Measurements from ENCODE around the gene TMX4.

Gene TMX4

GRCh38 chr20:7993703-7994102, 25.9 kb downstream of the TMX4 start:
- peaks cover 40 to 50% of the 10 kb centered on the region in 2 donors for H3K36me3 ChIP-seq (ENCODE audit: control insufficient read depth in 2 of 2, insufficient read depth in 2 of 2, low read length in 2 of 2)

GRCh38 chr20:7993238-7993637, 26.3 kb downstream of the TMX4 start:
- peaks cover 35 to 45% of the 10 kb centered on the region in 2 donors for H3K36me3 ChIP-seq (ENCODE audit: control insufficient read depth in 2 of 2, insufficient read depth in 2 of 2, low read length in 2 of 2)
- H3K9ac ChIP-seq (ENCODE audit: low read length in 2 of 2), result no peak overlapping the region
- no peaks in the 10 kb centered on the region for H3K27me3 ChIP-seq (ENCODE audit: control insufficient read depth in 1 of 2, insufficient read depth in 2 of 2, low read length in 2 of 2)
- no peaks in the 10 kb centered on the region for H3K9me3 ChIP-seq (ENCODE audit: control insufficient read depth in 2 of 2, low read length in 2 of 2)
- H3K4me3 ChIP-seq (ENCODE audit: low read length in 2 of 2), result no peak overlapping the region
- no peak overlapping the region for H3K27ac ChIP-seq (ENCODE audit: low read length)
- no peaks in the 10 kb centered on the region for H3K4me1 ChIP-seq (ENCODE audit: control insufficient read depth, insufficient read depth, low read length)

More at GRCh38 chr20:7993703-7994102, 25.9 kb downstream of the TMX4 start:
- Histone ChIP-seq H3K27me3 (ENCODE audit: control insufficient read depth in 1 of 2, insufficient read depth in 2 of 2, low read length in 2 of 2) (no peaks in the 10 kb centered on the region), H3K4me3 (ENCODE audit: low read length in 2 of 2) (no peak overlapping the region), H3K9ac (ENCODE audit: low read length in 2 of 2) (no peak overlapping the region), H3K4me1 (ENCODE audit: control insufficient read depth, insufficient read depth, low read length) (no peaks in the 10 kb centered on the region), H3K27ac (ENCODE audit: low read length) (no peak overlapping the region), H3K9me3 (ENCODE audit: control insufficient read depth in 2 of 2, low read length in 2 of 2) (no peaks in the 10 kb centered on the region)

GRCh38 chr20:7990385-7990784, 29.2 kb downstream of the TMX4 start:
- H3K36me3 ChIP-seq (ENCODE audit: control insufficient read depth in 2 of 2, insufficient read depth in 2 of 2, low read length in 2 of 2), result peaks cover 21 to 35% of the 10 kb centered on the region in 2 donors
- H3K4me3 ChIP-seq (ENCODE audit: low read length in 2 of 2), result no peak overlapping the region
- no peaks in the 10 kb centered on the region for H3K4me1 ChIP-seq (ENCODE audit: control insufficient read depth, insufficient read depth, low read length)
- no peaks in the 10 kb centered on the region for H3K9me3 ChIP-seq (ENCODE audit: control insufficient read depth in 2 of 2, low read length in 2 of 2)
- H3K27ac ChIP-seq (ENCODE audit: low read length), result no peak overlapping the region
- no peak overlapping the region for H3K9ac ChIP-seq (ENCODE audit: low read length in 2 of 2)
- no peaks in the 10 kb centered on the region for H3K27me3 ChIP-seq (ENCODE audit: control insufficient read depth in 1 of 2, insufficient read depth in 2 of 2, low read length in 2 of 2)

GRCh38 chr20:7989379-7989778, 30.2 kb downstream of the TMX4 start:
- Histone ChIP-seq H3K4me1 (ENCODE audit: control insufficient read depth, insufficient read depth, low read length) (no peaks in the 10 kb centered on the region), H3K36me3 (ENCODE audit: control insufficient read depth in 2 of 2, insufficient read depth in 2 of 2, low read length in 2 of 2) (peaks cover 17 to 30% of the 10 kb centered on the region in 2 donors), H3K4me3 (ENCODE audit: low read length in 2 of 2) (no peak overlapping the region), H3K9ac (ENCODE audit: low read length in 2 of 2) (no peak overlapping the region), H3K9me3 (ENCODE audit: control insufficient read depth in 2 of 2, low read length in 2 of 2) (no peaks in the 10 kb centered on the region), H3K27me3 (ENCODE audit: control insufficient read depth in 1 of 2, insufficient read depth in 2 of 2, low read length in 2 of 2) (no peaks in the 10 kb centered on the region), H3K27ac (ENCODE audit: low read length) (no peak overlapping the region)

GRCh38 chr20:7985916-7986315, 33.6 kb downstream of the TMX4 start:
- Histone ChIP-seq H3K9ac (ENCODE audit: low read length in 2 of 2) (no peak overlapping the region), H3K9me3 (ENCODE audit: control insufficient read depth in 2 of 2, low read length in 2 of 2) (no peaks in the 10 kb centered on the region), H3K27me3 (ENCODE audit: control insufficient read depth in 1 of 2, insufficient read depth in 2 of 2, low read length in 2 of 2) (no peaks in the 10 kb centered on the region), H3K4me1 (ENCODE audit: control insufficient read depth, insufficient read depth, low read length) (no peaks in the 10 kb centered on the region), H3K27ac (ENCODE audit: low read length) (no peak overlapping the region), H3K4me3 (ENCODE audit: low read length in 2 of 2) (no peak overlapping the region), H3K36me3 (ENCODE audit: control insufficient read depth in 2 of 2, insufficient read depth in 2 of 2, low read length in 2 of 2) (peaks cover 21 to 34% of the 10 kb centered on the region in 2 donors)

GRCh38 chr20:7984192-7984591, 35.4 kb downstream of the TMX4 start:
- no peak overlapping the region for H3K4me3 ChIP-seq (ENCODE audit: low read length in 2 of 2)
- no peaks in the 10 kb centered on the region for H3K9me3 ChIP-seq (ENCODE audit: control insufficient read depth in 2 of 2, low read length in 2 of 2)
- H3K9ac ChIP-seq (ENCODE audit: low read length in 2 of 2), result no peak overlapping the region
- no peaks in the 10 kb centered on the region for H3K27me3 ChIP-seq (ENCODE audit: control insufficient read depth in 1 of 2, insufficient read depth in 2 of 2, low read length in 2 of 2)
- peaks cover 27 to 34% of the 10 kb centered on the region in 2 donors for H3K36me3 ChIP-seq (ENCODE audit: control insufficient read depth in 2 of 2, insufficient read depth in 2 of 2, low read length in 2 of 2)
- no peak overlapping the region for H3K27ac ChIP-seq (ENCODE audit: low read length)
- no peaks in the 10 kb centered on the region for H3K4me1 ChIP-seq (ENCODE audit: control insufficient read depth, insufficient read depth, low read length)

- H3K9ac ChIP-seq (ENCODE audit: low read length in 2 of 2), result no peak overlapping the region
- H3K4me1 ChIP-seq (ENCODE audit: control insufficient read depth, insufficient read depth, low read length), result no peaks in the 10 kb centered on the region
- H3K27ac ChIP-seq (ENCODE audit: low read length), result no peak overlapping the region
- H3K36me3 ChIP-seq (ENCODE audit: control insufficient read depth in 2 of 2, insufficient read depth in 2 of 2, low read length in 2 of 2), result peaks cover 27% of the 10 kb centered on the region in 2 donors
- H3K27me3 ChIP-seq (ENCODE audit: control insufficient read depth in 1 of 2, insufficient read depth in 2 of 2, low read length in 2 of 2), result no peaks in the 10 kb centered on the region
- H3K9me3 ChIP-seq (ENCODE audit: control insufficient read depth in 2 of 2, low read length in 2 of 2), result no peaks in the 10 kb centered on the region
- H3K4me3 ChIP-seq (ENCODE audit: low read length in 2 of 2), result no peak overlapping the region
These were observed 38.2 kb downstream of the TMX4 start for GRCh38 chr20:7981374-7981773.

- H3K27me3 ChIP-seq (ENCODE audit: control insufficient read depth in 1 of 2, insufficient read depth in 2 of 2, low read length in 2 of 2), result no peaks in the 10 kb centered on the region
- H3K36me3 ChIP-seq (ENCODE audit: control insufficient read depth in 2 of 2, insufficient read depth in 2 of 2, low read length in 2 of 2), result peaks cover 22 to 25% of the 10 kb centered on the region in 2 donors
- H3K9ac ChIP-seq (ENCODE audit: low read length in 2 of 2), result no peak overlapping the region
- no peaks in the 10 kb centered on the region for H3K9me3 ChIP-seq (ENCODE audit: control insufficient read depth in 2 of 2, low read length in 2 of 2)
- no peak overlapping the region for H3K27ac ChIP-seq (ENCODE audit: low read length)
- H3K4me1 ChIP-seq (ENCODE audit: control insufficient read depth, insufficient read depth, low read length), result no peaks in the 10 kb centered on the region
- no peak overlapping the region for H3K4me3 ChIP-seq (ENCODE audit: low read length in 2 of 2)
These were observed 39.1 kb downstream of the TMX4 start for GRCh38 chr20:7980332-7981046.

- peaks cover 15 to 20% of the 10 kb centered on the region in 2 donors for H3K36me3 ChIP-seq (ENCODE audit: control insufficient read depth in 2 of 2, insufficient read depth in 2 of 2, low read length in 2 of 2)
These were observed 41.9 kb downstream of the TMX4 start for GRCh38 chr20:7977709-7978108.

GRCh38 chr20:7975851-7976414, 43.6 kb downstream of the TMX4 start:
- Histone ChIP-seq H3K9me3 (ENCODE audit: control insufficient read depth in 2 of 2, low read length in 2 of 2) (no peaks in the 10 kb centered on the region), H3K4me1 (ENCODE audit: control insufficient read depth, insufficient read depth, low read length) (no peaks in the 10 kb centered on the region), H3K36me3 (ENCODE audit: control insufficient read depth in 2 of 2, insufficient read depth in 2 of 2, low read length in 2 of 2) (peaks cover 0 to 6% of the 10 kb centered on the region in 2 donors), H3K27me3 (ENCODE audit: control insufficient read depth in 1 of 2, insufficient read depth in 2 of 2, low read length in 2 of 2) (no peaks in the 10 kb centered on the region), H3K9ac (ENCODE audit: low read length in 2 of 2) (no peak overlapping the region), H3K27ac (ENCODE audit: low read length) (no peak overlapping the region), H3K4me3 (ENCODE audit: low read length in 2 of 2) (no peak overlapping the region)

More at GRCh38 chr20:7977709-7978108, 41.9 kb downstream of the TMX4 start:
- Histone ChIP-seq H3K4me1 (ENCODE audit: control insufficient read depth, insufficient read depth, low read length) (no peaks in the 10 kb centered on the region), H3K9me3 (ENCODE audit: control insufficient read depth in 2 of 2, low read length in 2 of 2) (no peaks in the 10 kb centered on the region), H3K27me3 (ENCODE audit: control insufficient read depth in 1 of 2, insufficient read depth in 2 of 2, low read length in 2 of 2) (no peaks in the 10 kb centered on the region), H3K27ac (ENCODE audit: low read length) (no peak overlapping the region), H3K4me3 (ENCODE audit: low read length in 2 of 2) (no peak overlapping the region), H3K9ac (ENCODE audit: low read length in 2 of 2) (no peak overlapping the region)

GRCh38 chr20:7974785-7975435, 44.7 kb downstream of the TMX4 start:
- no peaks in the 10 kb centered on the region for H3K4me1 ChIP-seq (ENCODE audit: control insufficient read depth, insufficient read depth, low read length)
- no peak overlapping the region for H3K4me3 ChIP-seq (ENCODE audit: low read length in 2 of 2)
- no peaks in the 10 kb centered on the region for H3K27me3 ChIP-seq (ENCODE audit: control insufficient read depth in 1 of 2, insufficient read depth in 2 of 2, low read length in 2 of 2)
- no peaks in the 10 kb centered on the region for H3K9me3 ChIP-seq (ENCODE audit: control insufficient read depth in 2 of 2, low read length in 2 of 2)
- no peak overlapping the region for H3K9ac ChIP-seq (ENCODE audit: low read length in 2 of 2)
- H3K36me3 ChIP-seq (ENCODE audit: control insufficient read depth in 2 of 2, insufficient read depth in 2 of 2, low read length in 2 of 2), result no peaks in the 10 kb centered on the region
- no peak overlapping the region for H3K27ac ChIP-seq (ENCODE audit: low read length)

Measured in stomach smooth muscle (tissue), 2 donors.